CD4-positive, alpha-beta T cell (primary cell): ENCODE measurements around the gene ZNF81. TPM values are rescaled to one million over a fixed set of nuclear protein-coding genes. Genes with fewer than 3 reads are reported as not detected.

ENCODE experiments used
- ATAC-seq: fragments of 200-7000 bp; cut with Tn5 transposase; one replicate; pipeline ENCODE4 v1.10.0; 2022; ENCODE audit warnings: mild to moderate bottlenecking; ENCODE audit not compliant: poor library complexity
- CTCF ChIA-PET: fragments of 350-600 bp; sonication (Branson Sonifier 250); formaldehyde crosslinking; loops from one replicate; lab custom pipeline; 2021; ENCODE audit warnings: antibody characterized with exemption, inconsistent platforms; lab: Charles Lee
- POLR2A ChIA-PET: fragments of 350-600 bp; sonication (Branson Sonifier 250); formaldehyde crosslinking; loops from one replicate; lab custom pipeline; 2021; ENCODE audit warnings: antibody characterized with exemption, inconsistent platforms; lab: Charles Lee
- DNase-seq, 14 experiments: peaks; one replicate each; pipeline ENCODE4 v3.0.0-alpha.2; 2013 to 2020; ENCODE audit warnings: mixed read lengths in 2 of 14
- H3K27ac ChIP-seq, 2 donors: one replicate each; pipeline versions ENCODE4 v1.5.1 to v1.7.0; 2013; ENCODE audit warnings: low read length in 2 of 2, low read depth in 1 of 2, mild to moderate bottlenecking in 1 of 2
- H3K27me3 ChIP-seq, 2 experiments: 1 replicate in 1 of 2; 2 replicates in 1 of 2; pipeline versions ENCODE4 v1.6.1 to v1.7.0; 2013; ENCODE audit warnings: low read length in 2 of 2, control low read depth in 1 of 2, mild to moderate bottlenecking in 1 of 2, moderate library complexity in 1 of 2; ENCODE audit not compliant: insufficient read depth in 2 of 2, control insufficient read depth in 1 of 2
- H3K36me3 ChIP-seq: one replicate; pipeline ENCODE4 v1.6.1; 2013; ENCODE audit warnings: low read length, control low read depth; ENCODE audit not compliant: insufficient read depth
- H3K4me1 ChIP-seq: one replicate; pipeline ENCODE4 v1.6.1; 2013; ENCODE audit warnings: low read length, control low read depth; ENCODE audit not compliant: insufficient read depth
- H3K4me3 ChIP-seq: one replicate; pipeline ENCODE4 v1.5.1; 2013; ENCODE audit warnings: mild to moderate bottlenecking, low read length, moderate library complexity
- H3K9me3 ChIP-seq, 2 experiments: 1 replicate in 1 of 2; 2 replicates in 1 of 2; pipeline versions ENCODE4 v1.6.1 to v1.7.0; 2013; ENCODE audit warnings: low read length in 2 of 2, mild to moderate bottlenecking in 2 of 2, control low read depth in 1 of 2, moderate library complexity in 1 of 2; ENCODE audit not compliant: control insufficient read depth in 1 of 2, insufficient read depth in 1 of 2
- H3K27ac Mint-ChIP-seq: one replicate; pipeline ENCODE4 v1.8.0; 2020; ENCODE audit warnings: mixed read lengths
- H3K27me3 Mint-ChIP-seq: one replicate; pipeline ENCODE4 v1.8.0; 2021; ENCODE audit warnings: mixed read lengths
- H3K36me3 Mint-ChIP-seq: one replicate; pipeline ENCODE4 v1.8.0; 2021; ENCODE audit warnings: low read depth, mixed read lengths
- H3K4me1 Mint-ChIP-seq: one replicate; pipeline ENCODE4 v1.8.0; 2021; ENCODE audit warnings: low read depth, mixed read lengths
- H3K4me3 Mint-ChIP-seq: one replicate; pipeline ENCODE4 v1.8.0; 2020; ENCODE audit warnings: mild to moderate bottlenecking, mixed read lengths
- H3K9me3 Mint-ChIP-seq: one replicate; pipeline ENCODE4 v1.8.0; 2020; ENCODE audit warnings: mixed read lengths
- intact Hi-C, 2 experiments: fragments of 100-400 bp; cut with DNase I in 1 of 2; cut with micrococcal nuclease in 1 of 2; formaldehyde crosslinking; loops; one replicate each; pipeline versions ENCODE4 v1.15.1 to v1.9.0; 2023 to 2025; cut with DNase I, micrococcal nuclease
- total RNA-seq, 174 experiments: library from RNA in 2 of 174; stranded (reverse) in 2 of 174; gene quantifications; one replicate each; pipeline ENCODE4 v1.2.3 and lab custom pipeline; 2021 to 2026
- TF ChIP-seq, protein P1 (sequence below): fragments of 200-600 bp; IDR thresholded peaks from one replicate; pipeline ENCODE4 v1.8.0; 2022; ENCODE audit warnings: antibody characterized with exemption, mild to moderate bottlenecking

ZNF81 gene
- total RNA-seq, 2 experiments from 2014 or later: 5.1 to 5.7 TPM

GRCh38 chrX:47864785-47865184 is 28.1 kb downstream of the ZNF81 start:
- no peak for ATAC-seq
- no peaks in the 10 kb centered on the region for H3K4me1 Mint-ChIP-seq
- CTCF ChIA-PET: no interaction called here

DNA sequence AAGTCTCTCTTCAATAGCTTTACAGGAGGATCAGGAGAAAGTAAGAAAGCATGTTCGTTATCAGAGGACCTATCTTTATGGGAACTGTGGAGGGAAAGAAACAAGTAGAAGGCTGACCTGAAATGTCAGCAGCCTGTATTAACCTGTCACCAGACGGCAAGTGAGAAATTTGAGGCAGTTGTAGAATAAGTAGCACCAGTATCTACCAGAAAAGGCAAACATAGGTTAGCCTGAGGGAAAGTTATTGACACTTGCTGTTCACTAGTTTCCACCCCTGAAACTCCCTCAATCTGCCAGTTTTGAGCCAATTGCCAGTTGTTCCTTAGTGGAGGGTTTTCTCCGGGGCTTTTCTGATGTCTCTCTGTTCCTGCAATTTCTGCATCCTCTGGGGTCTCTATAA is 36.4 kb downstream of the ZNF81 start:
- Histone ChIP-seq H3K4me1 (no peaks in the 10 kb centered on the region), H3K27ac (no peak overlapping the region), H3K27me3 (no peaks in the 10 kb centered on the region), H3K4me3 (no peak overlapping the region), H3K36me3 (peaks cover 24% of the 10 kb centered on the region), H3K9me3 (peaks cover 8 to 13% of the 10 kb centered on the region in 2 experiments)
- POLR2A ChIA-PET: no interaction called here
- ATAC-seq (no peak), DNase-seq (no peak)
- no peaks in the 10 kb centered on the region for H3K4me1 Mint-ChIP-seq
- H3K36me3 Mint-ChIP-seq: peaks cover 72% of the 10 kb centered on the region
- no peaks in the 10 kb centered on the region for H3K9me3 Mint-ChIP-seq
- TF ChIP-seq, protein P1, sequence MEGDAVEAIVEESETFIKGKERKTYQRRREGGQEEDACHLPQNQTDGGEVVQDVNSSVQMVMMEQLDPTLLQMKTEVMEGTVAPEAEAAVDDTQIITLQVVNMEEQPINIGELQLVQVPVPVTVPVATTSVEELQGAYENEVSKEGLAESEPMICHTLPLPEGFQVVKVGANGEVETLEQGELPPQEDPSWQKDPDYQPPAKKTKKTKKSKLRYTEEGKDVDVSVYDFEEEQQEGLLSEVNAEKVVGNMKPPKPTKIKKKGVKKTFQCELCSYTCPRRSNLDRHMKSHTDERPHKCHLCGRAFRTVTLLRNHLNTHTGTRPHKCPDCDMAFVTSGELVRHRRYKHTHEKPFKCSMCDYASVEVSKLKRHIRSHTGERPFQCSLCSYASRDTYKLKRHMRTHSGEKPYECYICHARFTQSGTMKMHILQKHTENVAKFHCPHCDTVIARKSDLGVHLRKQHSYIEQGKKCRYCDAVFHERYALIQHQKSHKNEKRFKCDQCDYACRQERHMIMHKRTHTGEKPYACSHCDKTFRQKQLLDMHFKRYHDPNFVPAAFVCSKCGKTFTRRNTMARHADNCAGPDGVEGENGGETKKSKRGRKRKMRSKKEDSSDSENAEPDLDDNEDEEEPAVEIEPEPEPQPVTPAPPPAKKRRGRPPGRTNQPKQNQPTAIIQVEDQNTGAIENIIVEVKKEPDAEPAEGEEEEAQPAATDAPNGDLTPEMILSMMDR: no peak
- H3K27ac Mint-ChIP-seq: no peak overlapping the region
- no peaks in the 10 kb centered on the region for H3K27me3 Mint-ChIP-seq
- intact Hi-C loops: no loop called here
- H3K4me3 Mint-ChIP-seq: no peak overlapping the region
- CTCF ChIA-PET: no interaction called here

More at GRCh38 chrX:47864785-47865184, 28.1 kb downstream of the ZNF81 start:
- DNase-seq: no peak
- H3K36me3 Mint-ChIP-seq: peaks cover 62% of the 10 kb centered on the region
- no peaks in the 10 kb centered on the region for H3K9me3 ChIP-seq
- H3K27me3 Mint-ChIP-seq: no peaks in the 10 kb centered on the region
- no peak overlapping the region for H3K4me3 ChIP-seq
- H3K27me3 ChIP-seq: no peaks in the 10 kb centered on the region
- intact Hi-C loops: no loop called here
- H3K9me3 Mint-ChIP-seq: no peaks in the 10 kb centered on the region
- no peak overlapping the region for H3K27ac ChIP-seq
- POLR2A ChIA-PET: no interaction called here
- no peak overlapping the region for H3K27ac Mint-ChIP-seq
- no peaks in the 10 kb centered on the region for H3K4me1 ChIP-seq
- H3K36me3 ChIP-seq: peaks cover 19% of the 10 kb centered on the region
- TF ChIP-seq, protein P1: no peak
- no peak overlapping the region for H3K4me3 Mint-ChIP-seq

GRCh38 chrX:47877327-47877726 is 40.6 kb downstream of the ZNF81 start:
- ChIA-PET POLR2A (no interaction called here), CTCF (no interaction called here)
- TF ChIP-seq, protein P1: no peak
- Histone ChIP-seq H3K36me3 (peaks cover 18% of the 10 kb centered on the region), H3K27ac (no peak overlapping the region), H3K27me3 (no peaks in the 10 kb centered on the region), H3K4me3 (no peak overlapping the region), H3K4me1 (no peaks in the 10 kb centered on the region), H3K9me3 (peaks cover 8 to 9% of the 10 kb centered on the region in 2 experiments)
- Mint-ChIP-seq H3K36me3 (peaks cover 68% of the 10 kb centered on the region), H3K9me3 (no peaks in the 10 kb centered on the region), H3K4me3 (no peak overlapping the region), H3K27me3 (no peaks in the 10 kb centered on the region), H3K27ac (no peak overlapping the region), H3K4me1 (no peaks in the 10 kb centered on the region)
- ATAC-seq (no peak), DNase-seq (no peak)
- intact Hi-C loops: no loop called here
